NT2/D1 (cell line): ENCODE measurements around the gene SDS.

ENCODE experiments used
- DNase-seq: peaks from one replicate; pipeline ENCODE4 v3.0.0-alpha.2; 2011; ENCODE audit warnings: low read depth, low spot score
- H3K27me3 ChIP-seq: 2 replicates; pipeline ENCODE4 v1.6.0; 2011; ENCODE audit warnings: mild to moderate bottlenecking; ENCODE audit not compliant: insufficient read length, insufficient read depth
- H3K36me3 ChIP-seq: 2 replicates; pipeline ENCODE4 v1.6.1; 2011; ENCODE audit warnings: mild to moderate bottlenecking, low read length, mixed read lengths; ENCODE audit not compliant: insufficient read depth, insufficient read length
- H3K4me1 ChIP-seq: 2 replicates; pipeline ENCODE4 v1.5.1; 2011; ENCODE audit not compliant: insufficient read depth, insufficient read length
- H3K4me3 ChIP-seq: 2 replicates; pipeline ENCODE4 v1.5.1; 2011; ENCODE audit warnings: low read depth; ENCODE audit not compliant: insufficient read length
- H3K9ac ChIP-seq: 2 replicates; pipeline ENCODE4 v1.6.0; 2011; ENCODE audit warnings: low read depth; ENCODE audit not compliant: insufficient read length
- H3K9me3 ChIP-seq: 2 replicates; pipeline ENCODE4 v1.5.1; 2011; ENCODE audit warnings: mild to moderate bottlenecking, low read length; ENCODE audit not compliant: insufficient read depth
- SUZ12 ChIP-seq: IDR thresholded peaks from 2 replicates; pipeline ENCODE4 v1.6.1; 2011; ENCODE audit not compliant: insufficient read length, insufficient read depth; ENCODE audit errors: extremely low read depth
- YY1 ChIP-seq: IDR thresholded peaks from 2 replicates; pipeline ENCODE4 v1.6.1; 2011; ENCODE audit not compliant: insufficient read length, insufficient read depth
- ZNF274 ChIP-seq: IDR thresholded peaks from 2 replicates; pipeline ENCODE4 v1.6.1; 2011; ENCODE audit warnings: mild to moderate bottlenecking, low read depth, low read length

SDS gene

GRCh38 chr12:113403435-113404415, at the start of gene SDS:
Gene SDS, minus strand, starts transcription at chr12:113403887. Its CDS starts 4,179 bp downstream, at chr12:113399708.
- TF ChIP-seq SUZ12 (no peak), ZNF274 (no peak)
- Histone ChIP-seq H3K27me3 (no peaks in the 10 kb centered on the region), H3K9ac (no peak within 1 kb of the TSS), H3K36me3 (no peaks in the 10 kb centered on the region), H3K9me3 (no peaks in the 10 kb centered on the region), H3K4me3 (no peak within 1 kb of the TSS), H3K4me1 (peaks cover 8% of the 10 kb centered on the region)
- no peak for DNase-seq

- no peaks in the 10 kb centered on the region for H3K9me3 ChIP-seq
- TF ChIP-seq SUZ12: no peak
- TF ChIP-seq YY1: no peak
- no peak for TF ChIP-seq ZNF274
Measured at GRCh38 chr12:113453330-113453729, 49.6 kb upstream of the SDS start.

GRCh38 chr12:113452458-113452857, 48.8 kb upstream of the SDS start:
- Histone ChIP-seq H3K9ac (no peak overlapping the region), H3K4me3 (no peak overlapping the region), H3K9me3 (no peaks in the 10 kb centered on the region), H3K27me3 (no peaks in the 10 kb centered on the region), H3K36me3 (no peaks in the 10 kb centered on the region), H3K4me1 (peaks cover 2% of the 10 kb centered on the region)
- no peak for DNase-seq
- TF ChIP-seq ZNF274 (no peak), YY1 (no peak), SUZ12 (no peak)

More at GRCh38 chr12:113453330-113453729, 49.6 kb upstream of the SDS start:
- Histone ChIP-seq H3K4me3 (no peak overlapping the region), H3K27me3 (peaks cover 5% of the 10 kb centered on the region), H3K36me3 (no peaks in the 10 kb centered on the region), H3K9ac (no peak overlapping the region), H3K4me1 (peaks cover 2% of the 10 kb centered on the region)
- no peak for DNase-seq

- no peaks in the 10 kb centered on the region for H3K36me3 ChIP-seq
- no peaks in the 10 kb centered on the region for H3K27me3 ChIP-seq
- H3K9me3 ChIP-seq: no peaks in the 10 kb centered on the region; the same call in 1 of the 2 replicates
- H3K4me1 ChIP-seq: no peaks in the 10 kb centered on the region
- TF ChIP-seq SUZ12 (no peak), ZNF274 (no peak), YY1 (no peak)
- H3K4me3 ChIP-seq: no peak overlapping the region
- DNase-seq: no peak
- no peak overlapping the region for H3K9ac ChIP-seq
Measured at GRCh38 chr12:113449839-113450238, 46.2 kb upstream of the SDS start.

- Histone ChIP-seq H3K36me3 (no peaks in the 10 kb centered on the region), H3K27me3 (no peaks in the 10 kb centered on the region), H3K4me3 (no peak overlapping the region), H3K4me1 (no peaks in the 10 kb centered on the region), H3K9me3 (no peaks in the 10 kb centered on the region; the same call in 1 of the 2 replicates), H3K9ac (no peak overlapping the region)
- no peak for TF ChIP-seq YY1
- TF ChIP-seq SUZ12: no peak
- TF ChIP-seq ZNF274: no peak
- DNase-seq: no peak
Measured at GRCh38 chr12:113449299-113449698, 45.6 kb upstream of the SDS start.

GRCh38 chr12:113448873-113449272, 45.2 kb upstream of the SDS start:
- TF ChIP-seq ZNF274 (no peak), YY1 (no peak), SUZ12 (no peak)
- Histone ChIP-seq H3K9ac (no peak overlapping the region), H3K27me3 (no peaks in the 10 kb centered on the region), H3K9me3 (no peaks in the 10 kb centered on the region; the same call in 1 of the 2 replicates), H3K36me3 (no peaks in the 10 kb centered on the region), H3K4me1 (no peaks in the 10 kb centered on the region), H3K4me3 (no peak overlapping the region)
- DNase-seq: no peak

- H3K4me3 ChIP-seq: no peak overlapping the region
- no peak for DNase-seq
- TF ChIP-seq ZNF274 (no peak), SUZ12 (no peak), YY1 (no peak)
Measured at GRCh38 chr12:113445544-113446171, 42.0 kb upstream of the SDS start.

More at GRCh38 chr12:113445544-113446171, 42.0 kb upstream of the SDS start:
- no peaks in the 10 kb centered on the region for H3K4me1 ChIP-seq
- no peaks in the 10 kb centered on the region for H3K36me3 ChIP-seq
- H3K27me3 ChIP-seq: no peaks in the 10 kb centered on the region
- no peaks in the 10 kb centered on the region; the same call in 1 of the 2 replicates for H3K9me3 ChIP-seq
- no peak overlapping the region for H3K9ac ChIP-seq
